K562 (cell line): Measurements from ENCODE around the gene RGR. TPM values are rescaled to one million over a fixed set of nuclear protein-coding genes. Genes with fewer than 3 reads are reported as not detected.

ENCODE experiments used
- ELF2 ChIP-seq: fragments of 250-450 bp; sonication (Bioruptor Pico); IDR thresholded peaks from 2 replicates; pipeline ENCODE4 v1.5.0; 2021; ENCODE audit warnings: mild to moderate bottlenecking
- HMGN3 ChIP-seq: IDR thresholded peaks from 2 replicates; pipeline ENCODE4 v1.6.1; 2011; ENCODE audit warnings: borderline replicate concordance, low read depth, mild to moderate bottlenecking, mixed read lengths, low read length; ENCODE audit not compliant: insufficient read length; ENCODE audit errors: extremely low read depth
- KDM1A ChIP-seq, 2 experiments: fragments of 450-650 bp; IDR thresholded peaks; 2 replicates each; pipeline ENCODE4 v1.6.1; 2016; ENCODE audit warnings: mild to moderate bottlenecking in 2 of 2
- POLR2H ChIP-seq: IDR thresholded peaks from 2 replicates; pipeline ENCODE4 v1.6.1; 2016; ENCODE audit warnings: missing genetic modification characterization, low read depth, mild to moderate bottlenecking, control low read depth, missing compliant biosample characterization, moderate library complexity
- RBBP5 ChIP-seq: fragments of 200-600 bp; sonication (generic); IDR thresholded peaks from 2 replicates; pipeline ENCODE4 v1.6.1; 2012; ENCODE audit warnings: borderline replicate concordance, mild to moderate bottlenecking, low read length, control low read depth, inconsistent platforms; ENCODE audit not compliant: insufficient read depth, poor library complexity, severe bottlenecking
- SMAD3 ChIP-seq: fragments of 450-650 bp; formaldehyde crosslinking; conservative IDR thresholded peaks from 2 replicates; pipeline ENCODE4 v1.4.0; 2020; ENCODE audit warnings: mild to moderate bottlenecking
- SPI1 ChIP-seq: IDR thresholded peaks from 2 replicates; pipeline ENCODE4 v1.6.1; 2011; ENCODE audit warnings: low read depth, low read length, control low read depth, borderline replicate concordance
- ZNF124 ChIP-seq: sonication (generic); formaldehyde crosslinking; IDR thresholded peaks from 2 replicates; pipeline ENCODE4 v1.8.1; 2022; ENCODE audit warnings: missing genetic modification reagents
- polyA plus RNA-seq, 8 experiments: library from polyadenylated mRNA; depleted of rRNA in 4 of 8; stranded (reverse) in 5 of 8; unstranded in 3 of 8; fragments of >200 nt; fragmentation: Nextera tagmentation in 2 of 8; fragmentation: Illumina TruSeq in 1 of 8; extraction: Ambion mirVana in 2 of 8; extraction: Trizol in 1 of 8; gene quantifications; 2 replicates each; pipeline versions ENCODE4 v1.2.1 to v1.2.3, GENCODE V29; 2011 to 2014; ENCODE audit warnings: inconsistent platforms in 1 of 8, missing spikeins in 1 of 8
- total RNA-seq, 7 experiments: library from RNA; depleted of rRNA in 6 of 7; stranded (reverse); fragments of >200 nt in 6 of 7; fragmentation: Illumina TruSeq in 2 of 7; extraction: Trizol in 2 of 7; gene quantifications; 2 replicates each; pipeline versions ENCODE4 v1.2.1 to v1.2.3, GENCODE V29; 2011 to 2021; ENCODE audit warnings: low replicate concordance in 1 of 7
- TF ChIP-seq, protein P1 (sequence below): fragments of 200-800 bp; sonication (Bioruptor generic); IDR thresholded peaks from 2 replicates; pipeline ENCODE4 v1.6.1; 2017; ENCODE audit warnings: missing genetic modification characterization, missing compliant biosample characterization
- TF ChIP-seq, protein P2 (sequence below): IDR thresholded peaks from 2 replicates; pipeline ENCODE4 v1.6.1; 2016; ENCODE audit warnings: missing genetic modification characterization, missing compliant biosample characterization

RGR gene
- total and polyA plus RNA-seq, 9 of the 15 experiments (the other 6 are each of a cell fraction or from before 2014, with no cell fraction given) = not detected

DNA sequence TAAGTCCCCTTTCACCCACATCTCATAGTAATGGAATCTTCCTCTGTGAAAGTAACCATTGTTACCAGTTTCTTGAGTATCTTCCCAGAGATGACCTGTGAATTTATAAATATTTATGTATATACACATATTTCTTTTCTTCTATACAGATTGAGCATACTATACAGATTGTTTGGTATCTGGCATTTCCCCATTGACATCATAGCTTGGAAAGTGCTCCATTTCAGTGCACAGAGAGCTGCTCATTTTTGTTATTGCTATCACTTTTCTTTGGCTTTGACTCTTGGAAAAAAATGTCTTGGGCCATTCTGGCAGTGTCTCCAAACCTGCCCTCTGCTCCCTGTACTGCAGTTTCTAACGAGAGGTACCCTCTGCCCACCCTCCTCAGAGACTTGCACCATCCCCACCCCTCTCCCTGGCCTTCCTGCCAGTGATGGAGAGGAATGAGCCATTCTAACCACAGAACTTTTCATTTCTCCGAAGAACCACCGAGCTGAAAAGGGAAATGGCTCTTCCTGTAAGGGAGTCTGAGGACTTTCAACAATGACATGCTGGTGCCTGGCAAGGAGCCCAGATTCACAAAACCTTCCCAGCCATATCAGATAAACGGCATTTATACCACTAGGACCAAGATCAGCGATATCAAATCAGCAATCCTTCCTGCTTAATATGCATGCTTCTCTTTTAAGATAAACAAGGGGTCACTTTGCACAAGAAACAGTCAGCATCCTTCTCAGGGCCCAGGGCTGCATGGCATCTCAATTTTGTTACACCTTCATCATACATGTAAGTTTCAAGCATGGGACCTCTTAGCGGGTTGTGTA is 63.8 kb downstream of the RGR start (continued):
- TF ChIP-seq POLR2H (tag) (no peak), ZNF124 (CRISPR knock-in tag) (no peak), KDM1A (IDR thresholded peaks at IDR 0.05) (peak; percentile 29 to 58; a peak in 3 of 4 replicates), ELF2 (CRISPR knock-in tag) (0 out of 2 replicates have a peak, but pooled peaks have one; percentile 43), HMGN3 (no peak), SPI1 (0 out of 2 replicates have a peak, but pooled peaks have one; percentile 15), SMAD3 (CRISPR knock-in tag) (no peak), RBBP5 (no peak)
- TF ChIP-seq, protein P1, sequence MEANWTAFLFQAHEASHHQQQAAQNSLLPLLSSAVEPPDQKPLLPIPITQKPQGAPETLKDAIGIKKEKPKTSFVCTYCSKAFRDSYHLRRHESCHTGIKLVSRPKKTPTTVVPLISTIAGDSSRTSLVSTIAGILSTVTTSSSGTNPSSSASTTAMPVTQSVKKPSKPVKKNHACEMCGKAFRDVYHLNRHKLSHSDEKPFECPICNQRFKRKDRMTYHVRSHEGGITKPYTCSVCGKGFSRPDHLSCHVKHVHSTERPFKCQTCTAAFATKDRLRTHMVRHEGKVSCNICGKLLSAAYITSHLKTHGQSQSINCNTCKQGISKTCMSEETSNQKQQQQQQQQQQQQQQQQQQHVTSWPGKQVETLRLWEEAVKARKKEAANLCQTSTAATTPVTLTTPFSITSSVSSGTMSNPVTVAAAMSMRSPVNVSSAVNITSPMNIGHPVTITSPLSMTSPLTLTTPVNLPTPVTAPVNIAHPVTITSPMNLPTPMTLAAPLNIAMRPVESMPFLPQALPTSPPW (CRISPR knock-in tag) = peak; percentile 16; the same call in 1 of the 2 replicates
- TF ChIP-seq, protein P2, sequence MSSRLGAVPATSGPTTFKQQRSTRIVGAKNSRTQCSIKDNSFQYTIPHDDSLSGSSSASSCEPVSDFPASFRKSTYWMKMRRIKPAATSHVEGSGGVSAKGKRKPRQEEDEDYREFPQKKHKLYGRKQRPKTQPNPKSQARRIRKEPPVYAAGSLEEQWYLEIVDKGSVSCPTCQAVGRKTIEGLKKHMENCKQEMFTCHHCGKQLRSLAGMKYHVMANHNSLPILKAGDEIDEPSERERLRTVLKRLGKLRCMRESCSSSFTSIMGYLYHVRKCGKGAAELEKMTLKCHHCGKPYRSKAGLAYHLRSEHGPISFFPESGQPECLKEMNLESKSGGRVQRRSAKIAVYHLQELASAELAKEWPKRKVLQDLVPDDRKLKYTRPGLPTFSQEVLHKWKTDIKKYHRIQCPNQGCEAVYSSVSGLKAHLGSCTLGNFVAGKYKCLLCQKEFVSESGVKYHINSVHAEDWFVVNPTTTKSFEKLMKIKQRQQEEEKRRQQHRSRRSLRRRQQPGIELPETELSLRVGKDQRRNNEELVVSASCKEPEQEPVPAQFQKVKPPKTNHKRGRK (tag) = 0 out of 2 replicates have a peak, but pooled peaks have one; percentile 5

Other genes with a start within 250 kb of the RGR start
- 353 and 382 TPM in 2 replicates for gene GHITM, start 105.5 kb upstream of the RGR start, total RNA-seq (2014; rRNA removed)
- gene GHITM, start 105.5 kb upstream of the RGR start, total RNA-seq (2014; rRNA removed; fragmentation: Illumina TruSeq; extraction: Trizol) = 410 and 439 TPM in 2 replicates
- 319 and 332 TPM in 2 replicates for gene GHITM, start 105.5 kb upstream of the RGR start, total RNA-seq (2015; rRNA removed; fragmentation: Illumina TruSeq; extraction: Trizol)
- gene GHITM, start 105.5 kb upstream of the RGR start, total RNA-seq (2021) = 322 and 329 TPM in 2 replicates
- gene GHITM, start 105.5 kb upstream of the RGR start, polyA plus RNA-seq (2011; rRNA removed) = 419 and 525 TPM in 2 replicates
- gene GHITM, start 105.5 kb upstream of the RGR start, polyA plus RNA-seq (2014; fragmentation: Illumina TruSeq; extraction: Trizol) = 335 and 347 TPM in 2 replicates
- 1,000 to 10,000 TPM; 1,201 to 1,258 TPM for gene GHITM, start 105.5 kb upstream of the RGR start, polyA plus RNA-seq (2014; fragmentation: Nextera tagmentation; extraction: Ambion mirVana)
- gene GHITM, start 105.5 kb upstream of the RGR start, polyA plus RNA-seq (2014; rRNA removed) = 386 and 401 TPM in 2 replicates
- not detected in 2 replicates for gene GPR15LG, start 71.3 kb upstream of the RGR start, total RNA-seq (2014; rRNA removed)
- gene GPR15LG, start 71.3 kb upstream of the RGR start, total RNA-seq (2014; rRNA removed; fragmentation: Illumina TruSeq; extraction: Trizol) = not detected in 2 replicates
- gene GPR15LG, start 71.3 kb upstream of the RGR start, total RNA-seq (2015; rRNA removed; fragmentation: Illumina TruSeq; extraction: Trizol) = 0.51 TPM in 1 of 2 replicates, not detected in the other
- gene GPR15LG, start 71.3 kb upstream of the RGR start, total RNA-seq (2021) = not detected in 2 replicates
- not detected in 2 replicates for gene GPR15LG, start 71.3 kb upstream of the RGR start, polyA plus RNA-seq (2011; rRNA removed)
- gene GPR15LG, start 71.3 kb upstream of the RGR start, polyA plus RNA-seq (2014; fragmentation: Illumina TruSeq; extraction: Trizol) = not detected in 2 replicates
- not detected for gene GPR15LG, start 71.3 kb upstream of the RGR start, polyA plus RNA-seq (2014; fragmentation: Nextera tagmentation; extraction: Ambion mirVana)
- not detected in 2 replicates for gene GPR15LG, start 71.3 kb upstream of the RGR start, polyA plus RNA-seq (2014; rRNA removed)
- gene CDHR1, start 50.5 kb upstream of the RGR start, total RNA-seq (2014; rRNA removed) = 0.23 and 0.29 TPM in 2 replicates
- gene CDHR1, start 50.5 kb upstream of the RGR start, total RNA-seq (2014; rRNA removed; fragmentation: Illumina TruSeq; extraction: Trizol) = 0.07 and 0.26 TPM in 2 replicates
- 0.07 and 0.11 TPM in 2 replicates for gene CDHR1, start 50.5 kb upstream of the RGR start, total RNA-seq (2015; rRNA removed; fragmentation: Illumina TruSeq; extraction: Trizol)
- 0.20 and 0.56 TPM in 2 replicates for gene CDHR1, start 50.5 kb upstream of the RGR start, total RNA-seq (2021)
- 0.99 and 2.1 TPM in 2 replicates for gene CDHR1, start 50.5 kb upstream of the RGR start, polyA plus RNA-seq (2011; rRNA removed)
- 0.29 and 0.33 TPM in 2 replicates for gene CDHR1, start 50.5 kb upstream of the RGR start, polyA plus RNA-seq (2014; fragmentation: Illumina TruSeq; extraction: Trizol)
- gene CDHR1, start 50.5 kb upstream of the RGR start, polyA plus RNA-seq (2014; fragmentation: Nextera tagmentation; extraction: Ambion mirVana) = under 1 TPM; 0.03 to 0.10 TPM
- gene CDHR1, start 50.5 kb upstream of the RGR start, polyA plus RNA-seq (2014; rRNA removed) = 0.30 and 0.46 TPM in 2 replicates
- not detected in 2 replicates for gene LRIT2, start 19.5 kb upstream of the RGR start, total RNA-seq (2014; rRNA removed)
- gene LRIT2, start 19.5 kb upstream of the RGR start, total RNA-seq (2014; rRNA removed; fragmentation: Illumina TruSeq; extraction: Trizol) = not detected in 2 replicates
- gene LRIT2, start 19.5 kb upstream of the RGR start, total RNA-seq (2015; rRNA removed; fragmentation: Illumina TruSeq; extraction: Trizol) = not detected in 2 replicates
- gene LRIT2, start 19.5 kb upstream of the RGR start, total RNA-seq (2021) = not detected in 2 replicates
- gene LRIT2, start 19.5 kb upstream of the RGR start, polyA plus RNA-seq (2011; rRNA removed) = not detected in 2 replicates
- not detected in 2 replicates for gene LRIT2, start 19.5 kb upstream of the RGR start, polyA plus RNA-seq (2014; fragmentation: Illumina TruSeq; extraction: Trizol)
- not detected for gene LRIT2, start 19.5 kb upstream of the RGR start, polyA plus RNA-seq (2014; fragmentation: Nextera tagmentation; extraction: Ambion mirVana)
- not detected in 2 replicates for gene LRIT2, start 19.5 kb upstream of the RGR start, polyA plus RNA-seq (2014; rRNA removed)
- not detected in 2 replicates for gene LRIT1, start 3.5 kb upstream of the RGR start, total RNA-seq (2014; rRNA removed)
- gene LRIT1, start 3.5 kb upstream of the RGR start, total RNA-seq (2014; rRNA removed; fragmentation: Illumina TruSeq; extraction: Trizol) = not detected in 2 replicates
- not detected in 2 replicates for gene LRIT1, start 3.5 kb upstream of the RGR start, total RNA-seq (2015; rRNA removed; fragmentation: Illumina TruSeq; extraction: Trizol)
- gene LRIT1, start 3.5 kb upstream of the RGR start, total RNA-seq (2021) = not detected in 2 replicates
- gene LRIT1, start 3.5 kb upstream of the RGR start, polyA plus RNA-seq (2011; rRNA removed) = not detected in 2 replicates
- not detected in 2 replicates for gene LRIT1, start 3.5 kb upstream of the RGR start, polyA plus RNA-seq (2014; fragmentation: Illumina TruSeq; extraction: Trizol)
- not detected for gene LRIT1, start 3.5 kb upstream of the RGR start, polyA plus RNA-seq (2014; fragmentation: Nextera tagmentation; extraction: Ambion mirVana)
- not detected in 2 replicates for gene LRIT1, start 3.5 kb upstream of the RGR start, polyA plus RNA-seq (2014; rRNA removed)
- gene CCSER2, start 83.5 kb downstream of the RGR start, total RNA-seq (2014; rRNA removed) = 5.6 and 6.7 TPM in 2 replicates
- gene CCSER2, start 83.5 kb downstream of the RGR start, total RNA-seq (2014; rRNA removed; fragmentation: Illumina TruSeq; extraction: Trizol) = 12.0 and 13.9 TPM in 2 replicates
- 11.6 and 13.1 TPM in 2 replicates for gene CCSER2, start 83.5 kb downstream of the RGR start, total RNA-seq (2015; rRNA removed; fragmentation: Illumina TruSeq; extraction: Trizol)
- gene CCSER2, start 83.5 kb downstream of the RGR start, total RNA-seq (2021) = 14.1 and 15.1 TPM in 2 replicates
- 14.8 and 16.7 TPM in 2 replicates for gene CCSER2, start 83.5 kb downstream of the RGR start, polyA plus RNA-seq (2011; rRNA removed)
- gene CCSER2, start 83.5 kb downstream of the RGR start, polyA plus RNA-seq (2014; fragmentation: Illumina TruSeq; extraction: Trizol) = 7.0 and 9.7 TPM in 2 replicates
- 1 to 10 TPM; 2.7 to 2.9 TPM for gene CCSER2, start 83.5 kb downstream of the RGR start, polyA plus RNA-seq (2014; fragmentation: Nextera tagmentation; extraction: Ambion mirVana)
- 3.1 and 4.0 TPM in 2 replicates for gene CCSER2, start 83.5 kb downstream of the RGR start, polyA plus RNA-seq (2014; rRNA removed)